HG03175 (cell line): Measurements from ENCODE around the gene SPPL2B.
"Not testable (repeated sequence)": the region's sequence is repeated elsewhere in the genome, so short reads cannot be mapped to it uniquely, and the experiment has no call there.

ENCODE experiments used
- ATAC-seq: cut with Tn5 transposase; IDR thresholded peaks from one replicate; pipeline ENCODE4 v1.9.1; 2021; ENCODE audit warnings: mild to moderate bottlenecking, moderate library complexity; ENCODE audit not compliant: unreplicated experiment

The SPPL2B gene, protein sequence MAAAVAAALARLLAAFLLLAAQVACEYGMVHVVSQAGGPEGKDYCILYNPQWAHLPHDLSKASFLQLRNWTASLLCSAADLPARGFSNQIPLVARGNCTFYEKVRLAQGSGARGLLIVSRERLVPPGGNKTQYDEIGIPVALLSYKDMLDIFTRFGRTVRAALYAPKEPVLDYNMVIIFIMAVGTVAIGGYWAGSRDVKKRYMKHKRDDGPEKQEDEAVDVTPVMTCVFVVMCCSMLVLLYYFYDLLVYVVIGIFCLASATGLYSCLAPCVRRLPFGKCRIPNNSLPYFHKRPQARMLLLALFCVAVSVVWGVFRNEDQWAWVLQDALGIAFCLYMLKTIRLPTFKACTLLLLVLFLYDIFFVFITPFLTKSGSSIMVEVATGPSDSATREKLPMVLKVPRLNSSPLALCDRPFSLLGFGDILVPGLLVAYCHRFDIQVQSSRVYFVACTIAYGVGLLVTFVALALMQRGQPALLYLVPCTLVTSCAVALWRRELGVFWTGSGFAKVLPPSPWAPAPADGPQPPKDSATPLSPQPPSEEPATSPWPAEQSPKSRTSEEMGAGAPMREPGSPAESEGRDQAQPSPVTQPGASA

DNA sequence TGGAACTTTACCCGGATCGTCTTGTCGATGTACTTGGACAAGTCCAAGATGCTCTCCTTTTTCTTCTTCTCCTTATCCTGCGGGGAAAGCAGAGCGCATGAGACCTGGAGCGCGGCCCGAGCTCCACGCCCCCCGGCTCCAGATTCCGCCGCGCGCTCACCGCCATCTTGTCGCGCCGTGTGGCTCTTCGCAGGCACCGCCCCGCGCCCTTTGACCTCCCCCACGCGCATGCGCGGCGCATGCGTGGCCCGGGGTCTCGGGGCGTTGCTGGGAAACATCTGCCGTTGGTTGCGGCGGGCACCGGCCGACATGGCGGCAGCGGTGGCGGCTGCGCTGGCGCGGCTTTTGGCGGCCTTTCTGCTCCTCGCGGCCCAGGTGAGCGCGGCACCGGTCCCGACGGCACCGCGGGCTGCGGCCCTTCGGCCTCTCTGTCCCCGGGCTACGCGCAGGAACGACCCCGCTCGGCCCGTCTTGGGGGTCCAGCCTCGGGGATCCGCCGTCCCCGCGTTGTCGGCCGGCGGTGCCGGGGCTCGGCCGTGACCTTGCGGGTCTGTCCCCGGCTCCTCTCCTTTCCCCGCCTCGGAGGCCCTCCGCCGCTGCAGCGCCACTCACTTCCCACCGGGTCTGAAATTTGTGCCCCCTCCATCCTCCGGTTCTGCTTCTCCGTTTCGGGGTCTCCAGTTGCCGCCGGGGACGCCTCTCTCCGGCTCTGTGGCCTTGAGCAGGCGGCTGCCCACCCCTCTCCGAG is at the start of gene SPPL2B, which contains the start of gene LSM7:
Gene SPPL2B, plus strand, starts transcription at position 284 of the 748 bp plus-strand sequence. Its CDS starts 26 bp downstream, at position 310.
Gene LSM7, minus strand, starts transcription at position 186 of the 748 bp plus-strand sequence. Its CDS starts 20 bp downstream, at position 166.
- ATAC-seq, result peak; percentile 51

DNA sequence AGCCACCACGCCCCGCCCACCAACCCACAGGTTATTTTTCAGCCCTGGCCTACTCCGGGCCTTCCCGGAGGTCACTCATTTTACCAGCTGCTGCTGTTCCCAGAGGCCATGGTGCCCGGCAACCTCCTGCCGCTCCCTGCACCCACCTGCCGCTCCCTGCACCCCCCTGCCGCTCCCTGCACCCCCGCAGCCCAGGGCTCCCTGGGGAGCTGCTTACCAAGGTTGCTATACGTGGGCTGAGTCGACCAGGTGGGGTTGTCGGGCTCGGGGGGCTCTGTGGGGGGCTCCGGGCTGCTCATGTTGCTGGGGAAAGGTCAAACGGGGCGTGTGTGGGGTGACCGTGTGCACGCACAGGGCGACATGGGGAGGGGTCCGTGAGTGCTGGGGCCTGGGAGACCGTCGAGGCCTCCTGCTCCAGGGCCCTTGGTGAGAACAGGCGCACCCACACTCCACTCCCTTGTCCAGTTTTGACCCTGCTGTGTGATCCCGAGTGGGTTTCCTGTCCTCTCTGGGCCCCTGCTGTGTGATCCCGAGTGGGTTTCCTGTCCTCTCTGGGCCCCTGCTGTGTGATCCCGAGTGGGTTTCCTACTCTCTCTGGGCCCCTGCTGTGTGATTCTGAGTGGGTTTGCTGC is 47.7 kb upstream of the SPPL2B start:
- ATAC-seq, result no peak

DNA sequence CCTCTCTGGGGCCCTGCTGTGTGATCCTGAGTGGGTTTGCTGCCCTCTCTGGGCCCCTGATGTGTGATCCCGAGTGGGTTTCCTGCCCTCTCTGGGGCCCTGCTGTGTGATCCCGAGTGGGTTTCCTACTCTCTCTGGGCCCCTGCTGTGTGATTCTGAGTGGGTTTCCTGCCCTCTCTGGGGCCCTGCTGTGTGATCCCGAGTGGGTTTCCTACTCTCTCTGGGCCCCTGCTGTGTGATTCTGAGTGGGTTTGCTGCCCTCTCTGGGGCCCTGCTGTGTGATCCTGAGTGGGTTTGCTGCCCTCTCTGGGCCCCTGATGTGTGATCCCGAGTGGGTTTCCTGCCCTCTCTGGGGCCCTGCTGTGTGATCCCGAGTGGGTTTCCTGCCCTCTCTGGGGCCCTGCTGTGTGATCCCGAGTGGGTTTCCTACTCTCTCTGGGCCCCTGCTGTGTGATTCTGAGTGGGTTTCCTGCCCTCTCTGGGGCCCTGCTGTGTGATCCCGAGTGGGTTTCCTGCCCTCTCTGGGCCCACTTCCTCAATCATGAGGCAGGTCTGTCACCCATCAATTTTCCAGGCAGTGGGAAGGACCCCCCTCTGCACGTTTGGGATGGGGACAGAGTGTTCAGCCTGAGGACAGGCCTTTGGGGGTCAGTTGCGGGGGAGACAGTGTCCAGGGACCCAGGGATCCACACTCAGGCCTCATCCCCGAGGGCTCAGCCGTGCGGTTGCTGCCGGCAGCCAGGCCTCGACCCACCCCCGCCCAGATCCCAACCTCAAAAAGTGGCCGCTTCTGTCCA is 47.0 kb upstream of the SPPL2B start:
- ATAC-seq, result not testable (repeated sequence)

DNA sequence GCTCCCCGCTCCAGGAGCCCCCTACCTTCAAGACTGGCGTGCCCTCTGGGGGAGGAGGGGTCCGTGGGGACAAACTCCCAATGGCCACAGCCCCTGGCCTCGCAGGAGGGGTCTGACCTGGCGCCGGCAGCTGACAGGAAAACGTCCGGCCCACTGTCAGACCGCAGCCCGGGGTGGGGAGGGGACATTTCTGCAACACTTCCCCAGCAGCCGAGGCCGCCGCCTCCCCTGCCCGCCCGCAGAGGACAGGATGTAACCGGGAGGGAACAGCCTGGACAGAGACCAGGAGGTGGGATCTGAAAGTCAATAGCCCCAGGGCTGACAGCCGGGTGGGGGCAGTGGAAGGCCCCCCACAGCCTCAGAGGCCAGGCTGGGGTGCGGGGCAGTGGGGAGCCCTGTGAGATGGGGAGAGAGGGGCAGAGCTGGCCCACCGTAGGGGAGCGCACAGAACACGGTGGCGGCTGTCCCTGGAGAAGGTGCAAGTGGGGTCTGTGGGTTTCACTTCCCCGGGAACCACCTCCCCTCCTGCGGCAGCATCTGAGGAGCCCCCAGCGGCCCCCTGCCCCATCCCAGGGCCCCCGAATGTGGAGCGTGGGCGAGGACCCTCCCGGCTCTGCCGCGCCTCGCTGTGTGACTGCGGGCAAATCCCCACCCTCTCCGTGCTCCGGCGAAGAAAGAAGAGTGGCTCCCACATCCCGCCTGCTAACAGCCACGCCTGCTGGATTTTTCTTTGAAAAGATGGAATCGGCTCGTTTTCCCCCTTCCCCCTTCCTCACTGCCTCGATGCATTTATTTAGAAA is 46.2 kb upstream of the SPPL2B start, which contains the start of gene PEAK3:
Gene PEAK3, minus strand, starts transcription at position 114 of the 800 bp plus-strand sequence. CDS start 1,244 bp downstream, outside the sequence.
- no peak for ATAC-seq

DNA sequence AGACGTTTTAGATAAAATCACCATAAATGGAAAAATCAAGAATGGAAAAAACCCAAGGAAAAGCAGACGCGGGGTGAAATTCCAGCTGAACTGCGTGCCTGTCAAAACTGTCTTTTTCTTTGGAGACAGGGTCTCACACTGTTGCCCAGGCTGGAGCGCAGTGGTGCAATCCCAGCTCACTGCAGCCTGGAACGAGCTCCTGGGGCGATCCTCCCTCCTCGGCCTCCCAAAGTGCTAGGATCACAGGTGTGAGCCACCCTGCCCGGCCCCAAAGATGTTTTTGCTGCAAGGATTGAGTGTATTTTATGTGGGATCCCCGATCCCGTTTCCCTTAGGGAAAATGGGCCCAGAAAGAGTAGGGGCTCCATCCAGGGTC is 45.6 kb upstream of the SPPL2B start:
- ATAC-seq, result no peak

DNA sequence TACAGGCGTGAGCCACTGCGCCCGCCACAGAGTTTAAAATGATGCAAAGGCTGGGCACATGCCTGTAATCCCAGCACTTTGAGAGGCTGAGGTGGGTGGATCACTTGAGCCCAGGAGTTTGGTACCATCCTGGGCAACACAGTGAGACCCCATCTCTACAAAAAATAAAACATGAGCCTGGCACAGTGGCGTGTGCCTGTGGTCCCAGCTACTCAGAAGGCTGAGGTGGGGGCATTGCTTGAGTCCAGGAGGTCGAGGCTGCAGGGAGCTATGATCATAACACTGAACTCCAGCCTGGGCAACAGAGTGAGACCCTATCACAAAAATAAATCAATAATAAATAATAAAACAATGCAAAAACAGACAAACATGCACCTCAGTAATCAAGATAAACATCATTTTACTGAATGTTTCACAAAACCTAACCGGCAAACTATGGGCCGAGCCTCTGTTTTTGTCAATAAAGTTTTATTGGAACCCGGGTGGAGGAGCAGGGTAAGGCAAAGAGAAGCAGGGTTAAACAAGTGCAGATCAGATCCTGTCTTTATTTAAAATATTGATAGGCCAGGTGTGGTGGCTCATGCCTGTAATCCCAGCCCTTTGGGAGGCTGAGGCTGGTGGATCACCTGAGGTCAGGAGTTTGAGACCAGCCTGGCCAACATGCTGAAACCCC is 44.5 kb upstream of the SPPL2B start:
- ATAC-seq, result no peak

DNA sequence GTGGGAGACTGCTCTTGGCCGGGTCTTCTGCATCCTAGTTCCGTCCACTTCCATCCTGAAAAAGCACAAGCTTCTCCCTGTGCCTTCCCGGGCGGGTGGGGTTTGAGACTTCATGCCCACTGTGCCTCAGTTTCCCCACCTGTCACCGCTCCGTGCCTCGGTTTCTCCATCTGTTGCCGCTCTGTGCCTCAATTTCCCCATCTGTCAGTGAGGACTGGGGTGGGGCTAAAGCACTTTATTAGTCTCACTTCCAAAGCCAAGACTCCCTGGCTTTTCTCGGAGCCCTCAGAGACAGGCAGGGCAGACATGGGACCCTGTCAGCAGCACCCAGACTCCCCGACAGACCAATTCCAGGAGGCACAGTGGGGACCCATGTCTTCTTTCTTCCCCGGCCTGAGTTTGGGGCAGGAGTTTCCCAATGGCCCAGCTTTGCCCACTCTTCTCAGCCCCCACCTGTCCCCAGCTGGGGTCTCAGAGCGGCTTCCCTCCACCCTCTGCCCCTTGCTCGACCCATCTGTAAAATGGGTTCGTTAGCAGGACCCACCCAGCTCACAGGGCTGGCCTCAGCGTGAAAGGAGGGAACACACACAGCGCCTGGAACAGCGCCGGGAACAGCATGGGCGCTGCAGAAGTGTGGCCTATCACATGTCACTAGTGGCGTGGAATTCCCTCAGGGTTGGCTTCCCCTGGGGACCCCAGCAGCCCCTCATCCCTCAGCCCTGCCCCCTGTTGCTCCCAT is 41.9 kb upstream of the SPPL2B start:
- no peak for ATAC-seq

DNA sequence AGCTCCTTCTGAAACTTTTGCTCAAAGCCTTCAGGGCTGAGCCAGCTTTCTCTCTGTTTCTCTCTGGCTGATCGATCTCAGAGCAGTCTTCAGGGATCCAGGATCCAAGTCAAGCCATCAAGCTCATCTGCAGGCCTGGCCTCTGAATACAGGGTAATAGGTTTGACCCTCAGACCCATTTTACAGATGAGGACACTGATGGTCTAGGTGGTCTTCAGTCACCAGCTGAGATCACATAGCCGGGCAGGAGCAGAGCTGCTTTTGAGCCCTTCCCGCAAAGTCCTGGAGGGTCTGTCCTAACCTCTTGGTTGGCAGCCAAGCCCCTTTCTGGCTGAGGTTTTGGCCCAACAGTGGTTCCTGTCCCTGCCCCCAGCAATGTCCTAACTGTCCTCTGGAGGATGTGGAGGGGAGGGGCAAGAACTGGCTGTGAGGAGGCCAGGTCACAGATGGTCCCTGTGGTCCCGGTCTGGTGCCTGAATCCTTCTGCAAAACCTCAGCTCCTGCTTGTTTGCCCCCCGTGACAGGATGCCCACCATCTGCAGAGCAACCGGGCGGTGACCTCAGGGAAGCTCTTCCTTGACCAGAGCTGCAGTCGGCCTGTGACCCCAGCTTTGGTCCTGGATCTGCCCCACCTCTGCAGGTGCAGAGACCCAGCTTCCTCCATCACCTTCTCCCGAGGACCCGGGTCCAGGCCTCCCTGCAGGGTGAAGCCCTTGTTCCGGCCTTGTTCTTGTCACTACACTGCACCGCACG is 40.7 kb upstream of the SPPL2B start:
- ATAC-seq, result no peak

DNA sequence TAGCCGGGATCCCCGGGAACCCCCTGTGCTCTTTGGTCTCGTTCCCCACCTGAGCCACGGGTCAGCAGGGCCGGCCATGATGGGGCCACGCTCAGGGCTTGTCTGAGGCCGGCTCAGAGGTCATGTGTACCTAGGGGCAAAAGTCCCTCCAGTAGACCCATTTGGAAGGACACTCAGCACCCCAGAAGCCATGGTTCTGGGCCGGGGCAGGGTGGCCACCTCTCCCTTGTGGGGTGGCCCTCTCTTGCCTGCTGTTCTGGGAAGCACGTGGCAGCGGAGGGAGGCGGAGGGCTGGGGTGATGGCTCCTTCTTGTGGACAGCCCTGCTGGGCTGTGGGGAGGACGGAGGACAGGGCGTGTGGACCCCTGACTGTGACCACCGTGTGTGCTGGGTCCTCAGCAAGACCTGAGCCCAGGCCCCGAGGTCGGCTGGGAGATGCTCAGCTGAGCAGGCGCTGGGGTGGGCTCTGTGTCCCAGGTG is 40.1 kb upstream of the SPPL2B start:
- no peak for ATAC-seq

DNA sequence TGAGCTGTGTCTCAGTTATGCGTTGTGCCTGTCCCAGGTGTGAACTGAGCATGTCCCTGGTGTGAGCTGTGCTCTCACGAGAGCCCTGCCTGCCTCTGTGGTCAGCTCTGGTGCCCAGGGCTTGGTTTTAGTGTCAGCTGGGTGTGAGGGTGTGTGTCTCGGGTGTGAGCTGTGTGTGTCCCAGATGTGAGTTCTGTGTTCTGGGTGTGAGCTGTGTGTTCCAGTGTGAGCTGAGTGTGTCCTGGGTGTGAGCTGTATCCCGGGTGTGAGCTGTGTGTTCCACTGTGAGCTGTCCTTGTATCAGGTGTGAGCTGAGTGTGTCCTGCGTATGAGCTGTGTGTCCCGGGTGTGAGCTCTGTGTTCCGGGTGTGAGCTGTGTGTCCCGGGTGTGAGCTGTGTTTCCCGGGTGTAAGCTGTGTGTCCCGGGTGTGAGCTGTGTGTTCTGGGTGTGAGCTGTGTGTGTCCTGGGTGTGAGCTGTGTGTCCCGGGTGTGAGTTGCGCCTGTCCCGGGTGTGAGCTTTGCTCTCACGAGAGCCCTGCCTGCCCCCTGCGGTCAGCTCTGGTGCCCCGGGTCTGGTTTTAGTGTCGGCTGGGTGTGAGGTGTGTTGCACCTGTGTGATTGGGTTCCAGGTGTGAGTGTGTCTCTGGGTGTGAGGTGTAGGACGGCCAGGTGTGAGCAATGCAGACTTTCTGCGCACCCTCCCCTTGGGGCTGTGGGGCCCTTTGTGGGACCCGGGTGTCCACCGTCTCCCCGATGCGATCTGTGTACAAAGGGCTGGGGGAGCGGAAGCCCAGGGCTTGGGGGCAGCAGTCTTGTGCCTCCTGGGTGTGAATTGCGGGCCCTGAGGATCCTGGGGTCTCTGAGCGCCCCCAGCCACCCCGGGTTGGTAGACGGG is 39.4 kb upstream of the SPPL2B start:
- no peak for ATAC-seq

DNA sequence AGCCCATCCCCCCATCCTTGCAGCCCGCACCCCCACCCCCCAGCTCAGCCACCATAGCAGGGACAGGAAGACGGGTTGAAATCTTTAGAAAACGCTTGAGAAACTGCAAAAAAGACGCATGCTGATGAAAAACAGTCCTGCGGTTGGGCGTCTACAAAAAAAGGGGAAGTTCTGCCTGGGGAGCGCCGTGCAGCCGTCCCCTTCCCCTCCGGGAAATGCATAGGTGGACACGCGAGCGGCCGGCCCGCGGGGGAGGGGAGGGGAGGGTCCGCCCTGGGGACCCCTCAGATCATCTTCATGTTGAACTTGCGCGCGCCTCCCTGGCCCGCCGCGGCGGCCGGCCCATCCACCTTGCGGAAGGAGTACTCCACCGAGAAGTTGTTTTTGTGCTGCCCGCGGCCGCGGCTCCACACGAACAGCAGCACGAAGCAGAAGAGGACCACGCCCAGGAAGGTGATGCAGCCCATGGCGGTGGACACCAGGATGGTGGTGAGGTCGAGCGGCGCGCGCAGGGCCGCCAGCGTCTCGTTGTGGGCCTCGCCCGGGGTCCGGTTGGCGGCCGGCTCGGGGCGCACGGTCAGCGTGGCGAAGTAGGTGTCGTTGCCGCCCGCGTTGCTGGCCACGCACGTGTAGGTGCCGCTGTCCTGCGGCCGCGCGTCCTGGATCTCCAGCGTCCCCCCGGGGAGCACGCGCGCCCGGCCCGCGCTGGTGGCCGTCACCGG is 38.6 kb upstream of the SPPL2B start:
- ATAC-seq, result no peak

DNA sequence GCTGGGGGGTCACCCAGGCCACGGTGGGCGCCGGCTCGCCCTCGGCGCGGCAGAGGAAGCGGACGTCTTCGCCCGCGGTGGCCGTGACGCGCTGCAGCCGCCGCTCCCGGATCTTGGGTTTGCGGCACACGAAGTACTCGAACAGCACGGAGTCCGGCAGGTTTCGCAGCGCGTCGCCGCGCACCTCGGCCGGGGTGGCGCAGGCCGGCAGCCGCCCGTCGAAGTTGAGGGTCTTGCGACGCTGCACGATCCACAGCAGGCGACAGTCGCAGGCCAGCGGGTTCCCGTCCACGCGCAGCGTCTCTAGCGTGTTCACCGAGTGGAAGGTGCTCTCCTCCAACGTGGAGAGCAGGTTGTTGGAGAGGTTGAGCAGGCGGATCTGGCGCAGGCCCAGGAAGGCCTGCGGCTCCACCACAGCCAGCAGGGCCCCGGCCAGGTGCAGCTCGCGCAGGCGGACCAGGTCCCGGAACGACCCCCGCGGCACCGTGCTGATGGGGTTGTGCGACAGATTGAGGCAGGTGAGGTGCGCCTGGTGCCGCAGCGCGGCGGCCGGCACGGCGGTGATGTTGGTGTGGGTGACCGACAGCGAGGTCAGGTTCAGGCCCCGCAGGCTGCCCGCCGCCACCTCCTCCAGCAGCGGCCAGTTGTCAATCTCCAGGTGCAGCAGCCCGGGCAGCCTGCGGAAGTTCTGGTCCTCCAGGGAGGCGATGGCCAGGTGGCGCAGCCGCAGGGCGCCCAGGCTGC is 37.9 kb upstream of the SPPL2B start:
- no peak for ATAC-seq

DNA sequence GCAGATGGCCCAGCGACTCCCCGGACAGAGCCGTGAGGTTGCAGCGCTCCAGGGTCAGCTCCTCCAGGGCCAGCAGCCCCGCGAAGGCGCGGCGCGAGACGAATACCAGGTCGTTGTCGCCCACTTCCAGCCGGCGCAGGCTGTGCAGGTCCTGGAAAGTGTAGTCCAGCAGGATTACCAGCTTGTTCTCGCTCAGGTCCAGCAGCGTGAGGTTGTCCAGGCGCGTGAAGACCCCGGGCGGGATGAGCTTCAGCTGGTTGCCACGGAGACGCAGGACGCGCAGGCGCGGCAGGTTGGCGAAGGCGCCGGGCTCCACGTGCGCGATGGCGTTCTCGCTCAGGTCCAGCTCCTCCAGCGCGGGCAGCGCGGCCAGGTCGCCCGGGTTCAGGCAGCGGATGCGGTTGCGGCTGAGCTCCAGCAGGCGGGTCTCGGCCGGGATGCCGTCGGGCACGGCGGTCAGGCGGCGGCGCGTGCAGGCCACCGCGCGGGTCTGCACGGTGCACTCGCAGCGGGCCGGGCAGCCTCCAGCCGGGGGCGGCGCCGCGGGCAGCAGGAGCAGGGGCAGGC is 37.2 kb upstream of the SPPL2B start:
- ATAC-seq, result no peak

DNA sequence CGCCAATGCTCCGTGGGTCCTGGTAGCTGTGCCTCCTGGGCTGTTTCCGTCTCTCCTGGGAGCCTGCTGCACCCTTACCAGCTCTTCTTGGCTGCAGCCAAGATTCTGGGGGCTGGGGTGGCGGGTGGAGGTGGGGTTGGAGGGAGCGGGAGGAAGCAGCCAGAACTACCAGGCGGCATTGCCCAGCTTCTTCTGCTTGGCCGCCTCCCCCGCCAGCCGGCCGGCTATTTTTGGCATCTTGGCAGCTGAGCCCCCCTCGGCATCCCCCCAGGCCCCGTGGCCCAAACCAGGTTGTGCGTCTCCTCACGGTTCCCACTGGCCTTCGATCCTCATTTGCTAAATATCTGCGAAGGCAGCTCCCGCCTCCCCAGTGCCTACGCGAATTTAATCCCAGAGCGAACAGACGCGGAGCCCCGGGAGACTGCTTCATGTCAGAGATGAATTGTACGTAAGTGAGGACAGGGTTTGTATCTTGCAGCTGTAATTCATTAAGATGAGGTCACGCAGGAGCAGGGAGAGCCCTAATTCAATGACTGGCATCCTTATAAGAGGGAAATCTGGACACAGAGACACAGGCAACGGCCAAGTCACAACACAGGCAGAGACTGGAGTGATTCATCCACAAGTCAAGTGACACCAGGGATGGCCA is 33.7 kb upstream of the SPPL2B start:
- no peak for ATAC-seq
